H1 (cell line): ENCODE measurements around the gene MRPS6. TPM values are rescaled to one million over a fixed set of nuclear protein-coding genes. Genes with fewer than 3 reads are reported as not detected.

Source experiments
- CHD7 ChIP-seq: fragments of 300-600 bp; sonication (generic); IDR thresholded peaks from 2 replicates; pipeline ENCODE4 v1.7.1; 2012; ENCODE audit warnings: low read length, moderate library complexity, mild to moderate bottlenecking, inconsistent platforms; ENCODE audit not compliant: insufficient replicate concordance
- RNF2 ChIP-seq: fragments of 200-900, 300-1000 bp; sonication (generic); IDR thresholded peaks from 2 replicates; pipeline ENCODE4 v1.7.1; 2016; ENCODE audit warnings: borderline replicate concordance, low read depth, mild to moderate bottlenecking, antibody characterized with exemption, low read length; ENCODE audit not compliant: poor library complexity, severe bottlenecking; ENCODE audit errors: missing control alignments
- SUZ12 ChIP-seq: fragments of 200-600 bp; sonication (generic); IDR thresholded peaks from 2 replicates; pipeline ENCODE4 v1.6.1; 2012; ENCODE audit warnings: mild to moderate bottlenecking, inconsistent platforms, low read length, moderate library complexity, mixed read lengths
- polyA plus RNA-seq, 7 experiments: library from polyadenylated mRNA; depleted of rRNA in 3 of 7; stranded (reverse) in 5 of 7; unstranded in 2 of 7; fragments of >200 nt in 5 of 7; fragments of 200-250 nt in 2 of 7; gene quantifications; 1 replicate in 5 of 7; 2 replicates in 1 of 7; 4 replicates in 1 of 7; pipeline versions ENCODE4 v1.2.1 to v1.2.3, GENCODE V29; 2011 to 2013; ENCODE audit warnings: missing spikeins in 2 of 7, mixed read lengths in 2 of 7
- total RNA-seq: library from RNA; stranded (reverse); fragmentation: NEBNext Ultra II Directional; extraction: Animal tissue kit (Norgen Biotek cat#: 25700); gene quantifications from 2 replicates; pipeline ENCODE4 v1.2.1, GENCODE V29; 2021
- TF ChIP-seq, protein P1 (sequence below): IDR thresholded peaks from 2 replicates; pipeline ENCODE4 v1.6.1; 2011; ENCODE audit warnings: low read length, improper control_type of control experiment
- TF ChIP-seq, protein P2 (sequence below): IDR thresholded peaks from 2 replicates; pipeline ENCODE4 v1.6.1; 2011; ENCODE audit warnings: low read depth, mild to moderate bottlenecking, low read length; ENCODE audit not compliant: insufficient read depth

MRPS6 gene
- total and polyA plus RNA-seq, 2 of the 8 experiments (the other 6 are each of a cell fraction or from before 2014, with no cell fraction given), result 62.7 to 156 TPM

DNA sequence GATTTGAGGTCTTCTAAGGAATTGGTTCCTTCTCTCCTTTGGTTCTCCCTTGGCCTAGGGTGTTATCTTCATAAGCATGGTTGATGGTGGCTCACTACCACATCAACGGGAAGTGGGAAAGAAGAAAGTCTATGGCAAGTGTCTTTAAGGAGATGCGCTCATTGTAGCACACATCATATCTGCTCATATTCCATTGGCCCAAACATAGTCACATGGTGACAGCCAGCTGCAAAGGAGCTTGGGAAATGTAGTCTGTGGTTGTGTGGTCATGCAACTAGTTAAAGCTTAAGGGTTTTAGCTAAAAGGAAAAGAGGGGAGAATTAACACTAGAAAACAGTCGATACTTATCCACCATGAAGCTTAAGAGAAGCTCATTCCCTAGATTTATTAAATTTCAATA, 11.4 kb upstream of the MRPS6 start (continued):
- TF ChIP-seq CHD7 (no peak), RNF2 (no peak), SUZ12 (no peak)
- TF ChIP-seq, protein P1, sequence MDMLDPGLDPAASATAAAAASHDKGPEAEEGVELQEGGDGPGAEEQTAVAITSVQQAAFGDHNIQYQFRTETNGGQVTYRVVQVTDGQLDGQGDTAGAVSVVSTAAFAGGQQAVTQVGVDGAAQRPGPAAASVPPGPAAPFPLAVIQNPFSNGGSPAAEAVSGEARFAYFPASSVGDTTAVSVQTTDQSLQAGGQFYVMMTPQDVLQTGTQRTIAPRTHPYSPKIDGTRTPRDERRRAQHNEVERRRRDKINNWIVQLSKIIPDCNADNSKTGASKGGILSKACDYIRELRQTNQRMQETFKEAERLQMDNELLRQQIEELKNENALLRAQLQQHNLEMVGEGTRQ, result peak; percentile 80
- TF ChIP-seq, protein P2, sequence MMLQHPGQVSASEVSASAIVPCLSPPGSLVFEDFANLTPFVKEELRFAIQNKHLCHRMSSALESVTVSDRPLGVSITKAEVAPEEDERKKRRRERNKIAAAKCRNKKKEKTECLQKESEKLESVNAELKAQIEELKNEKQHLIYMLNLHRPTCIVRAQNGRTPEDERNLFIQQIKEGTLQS, result 0 out of 2 replicates have a peak, but pooled peaks have one; percentile 24
